Stimulated activated CD8-positive, alpha-beta memory T cell treated with anti-CD3 and anti-CD28 coated beads, Interleukin-4, amount 100 ng/mL, for 1 hour (primary cell): ENCODE data around the gene MT4.

Source experiments
- DNase-seq, 2 donors: peaks; one replicate each; pipeline ENCODE4 v3.0.0-alpha.2; 2020; ENCODE audit warnings: low read depth in 2 of 2, low spot score in 1 of 2

Gene MT4

DNA sequence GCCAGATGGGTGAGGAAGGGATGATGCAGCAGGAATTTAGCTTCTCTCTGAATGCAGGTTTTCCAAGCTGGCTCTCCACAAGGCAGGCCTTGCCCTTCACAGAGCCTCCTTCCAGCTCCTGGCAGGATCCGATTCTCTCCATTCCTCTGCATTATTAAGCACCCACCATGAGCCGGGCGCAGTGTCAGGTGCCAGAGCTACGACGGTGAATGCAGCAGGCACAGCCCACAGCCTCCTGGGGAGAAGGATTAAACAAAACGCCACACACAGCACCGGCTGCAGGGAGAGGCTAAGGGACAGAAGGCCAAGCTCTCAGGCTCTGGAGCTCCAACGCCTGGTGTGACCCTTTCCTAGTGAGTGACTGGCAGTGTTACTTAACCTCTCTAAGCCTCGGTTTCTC is 36.5 kb downstream of the MT4 start:
- no peak for DNase-seq

GRCh38 chr16:56603589-56603988 is 38.7 kb downstream of the MT4 start:
- DNase-seq = no peak

GRCh38 chr16:56604966-56605365 is 40.1 kb downstream of the MT4 start:
- DNase-seq = no peak

GRCh38 chr16:56605475-56605874 is 40.6 kb downstream of the MT4 start:
- DNase-seq = no peak

DNA sequence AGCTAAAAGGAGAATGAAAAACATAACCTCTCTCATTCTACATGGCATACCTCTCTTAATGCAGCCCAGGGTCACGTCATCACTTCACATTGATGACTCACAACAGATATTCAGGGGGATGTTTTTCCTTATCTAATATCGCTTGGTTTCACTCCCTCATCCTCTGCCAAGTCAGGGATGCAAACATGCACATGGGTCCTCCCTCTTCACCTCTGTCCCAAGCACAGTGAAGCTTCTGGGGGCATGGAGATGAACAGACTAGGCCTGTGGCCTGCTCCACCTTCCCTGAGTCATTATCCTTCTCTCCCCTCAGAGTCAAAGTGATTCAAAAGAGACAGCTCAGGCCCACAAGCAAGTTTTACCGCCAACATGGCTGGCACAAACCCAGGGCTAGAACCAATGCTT is 41.2 kb downstream of the MT4 start:
- no peak for DNase-seq

DNA sequence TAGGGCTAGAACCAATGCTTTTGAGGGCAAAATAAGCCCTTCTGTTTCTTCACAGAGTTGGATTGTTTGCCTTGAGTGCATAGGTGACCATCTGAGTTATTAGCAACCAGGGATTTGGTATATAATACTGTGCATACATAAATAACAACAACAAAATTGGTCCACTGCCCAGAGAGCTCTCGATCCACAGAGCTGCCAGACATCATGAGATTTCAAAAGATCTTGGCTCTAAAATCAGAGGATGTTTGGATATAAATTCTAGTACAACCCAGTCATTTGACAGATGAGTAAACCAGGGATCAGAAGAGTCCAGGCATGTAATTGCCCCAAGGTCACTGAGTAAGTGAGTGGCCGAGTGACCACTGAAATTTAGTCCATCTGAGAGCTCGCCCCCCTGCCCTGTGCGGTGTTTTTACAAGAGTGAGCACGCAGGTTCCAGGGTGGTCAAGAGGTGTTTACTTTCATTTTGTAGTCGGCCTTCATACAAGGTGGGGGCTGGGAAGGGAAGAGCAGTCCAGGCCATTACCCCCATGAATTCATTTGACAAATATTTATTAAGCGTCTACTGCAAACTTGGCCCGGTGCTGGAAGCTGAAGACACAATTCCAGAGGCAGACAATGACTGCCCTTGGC is 41.7 kb downstream of the MT4 start:
- DNase-seq = no peak

DNA sequence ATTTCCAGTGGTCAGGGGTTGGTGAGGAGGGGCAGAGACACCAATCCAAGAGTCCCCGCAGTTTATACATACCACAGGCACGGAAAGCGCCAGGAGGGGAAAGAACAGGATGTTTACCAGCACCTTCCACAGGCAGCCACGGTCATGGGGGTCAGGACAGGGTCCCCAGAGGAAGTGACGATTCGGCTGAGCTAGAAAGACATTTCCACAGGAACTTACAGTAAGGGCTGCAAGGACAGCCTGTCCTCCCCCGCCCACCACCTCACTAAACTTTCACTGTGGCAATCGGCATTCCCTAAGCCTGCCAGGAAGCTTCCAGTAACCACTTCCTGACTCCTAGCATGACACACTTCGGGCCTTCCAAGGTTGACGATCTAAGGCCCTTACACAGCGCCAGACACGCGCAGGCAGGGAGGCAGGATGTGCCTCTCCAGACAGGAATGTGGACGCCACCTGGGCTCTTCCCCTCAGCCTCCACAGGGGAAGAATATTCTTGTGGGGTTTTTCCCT is 42.3 kb downstream of the MT4 start:
- DNase-seq = no peak

GRCh38 chr16:56607675-56608042 is 42.8 kb downstream of the MT4 start:
- no peak for DNase-seq

DNA sequence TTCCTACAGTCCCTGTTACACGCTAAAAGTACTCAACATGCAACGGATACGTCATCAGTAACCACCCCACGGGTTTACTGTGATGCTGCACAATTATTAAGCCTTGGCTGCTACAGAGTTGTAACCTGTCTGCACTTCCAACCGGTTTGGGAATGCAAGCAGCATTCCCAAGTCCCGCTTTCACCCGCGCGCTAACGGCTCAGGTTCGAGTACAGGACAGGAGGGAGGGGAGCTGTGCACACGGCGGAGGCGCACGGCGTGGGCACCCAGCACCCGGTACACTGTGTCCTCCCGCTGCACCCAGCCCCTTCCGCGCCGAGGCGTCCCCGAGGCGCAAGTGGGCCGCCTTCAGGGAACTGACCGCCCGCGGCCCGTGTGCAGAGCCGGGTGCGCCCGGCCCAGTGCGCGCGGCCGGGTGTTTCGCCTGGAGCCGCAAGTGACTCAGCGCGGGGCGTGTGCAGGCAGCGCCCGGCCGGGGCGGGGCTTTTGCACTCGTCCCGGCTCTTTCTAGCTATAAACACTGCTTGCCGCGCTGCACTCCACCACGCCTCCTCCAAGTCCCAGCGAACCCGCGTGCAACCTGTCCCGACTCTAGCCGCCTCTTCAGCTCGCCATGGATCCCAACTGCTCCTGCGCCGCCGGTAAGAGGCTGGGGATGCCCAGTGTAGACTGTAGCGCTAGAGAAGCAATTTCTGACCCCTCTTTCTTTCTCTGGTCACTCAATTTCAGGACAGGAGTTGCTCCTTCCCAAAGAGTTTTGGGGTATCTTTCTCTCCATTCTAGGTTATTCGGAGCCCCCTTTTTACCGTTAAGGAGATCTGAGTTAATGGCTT is 43.4 kb downstream of the MT4 start, which contains the start of gene MT2A:
MT2A (plus strand) TSS at position 542 of the 833 bp plus-strand sequence; CDS start at position 614, 72 bp downstream.
- DNase-seq = peak; percentile 56 to 77

GRCh38 chr16:56608876-56609462 is 44.1 kb downstream of the MT4 start:
- no peak for DNase-seq

GRCh38 chr16:56609463-56609921 is 44.6 kb downstream of the MT4 start:
- DNase-seq = peak; percentile 31 to 37

DNA sequence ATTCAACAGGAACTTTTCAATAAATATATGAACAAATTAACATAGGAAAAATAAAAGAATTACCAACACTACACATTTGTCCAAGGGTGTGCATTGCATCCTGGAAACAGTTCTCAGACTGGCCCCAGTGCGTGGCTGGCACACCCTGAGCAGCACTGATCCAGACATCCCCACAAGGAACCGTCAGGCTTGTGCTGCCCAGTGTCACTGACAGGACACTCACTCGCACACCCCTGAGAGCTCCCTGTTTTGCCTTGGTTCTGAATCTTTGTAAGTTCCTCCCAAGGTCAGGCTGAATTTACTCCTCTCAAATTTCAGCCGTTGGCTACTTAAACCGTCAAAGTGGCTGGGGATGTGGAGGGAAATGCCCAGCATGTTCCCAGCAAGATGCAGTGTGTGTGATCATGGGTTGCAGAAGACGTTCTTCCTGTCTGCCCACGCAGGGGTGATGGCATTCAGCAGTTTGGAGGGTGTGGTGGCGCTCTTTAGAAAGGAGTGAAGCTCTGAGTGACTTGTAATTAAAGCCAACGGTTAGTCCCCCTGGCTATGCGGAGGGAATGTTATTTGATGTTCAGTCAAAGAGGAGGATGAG is 45.2 kb downstream of the MT4 start:
- DNase-seq = peak in 1 of 2 donors; percentile 46

DNA sequence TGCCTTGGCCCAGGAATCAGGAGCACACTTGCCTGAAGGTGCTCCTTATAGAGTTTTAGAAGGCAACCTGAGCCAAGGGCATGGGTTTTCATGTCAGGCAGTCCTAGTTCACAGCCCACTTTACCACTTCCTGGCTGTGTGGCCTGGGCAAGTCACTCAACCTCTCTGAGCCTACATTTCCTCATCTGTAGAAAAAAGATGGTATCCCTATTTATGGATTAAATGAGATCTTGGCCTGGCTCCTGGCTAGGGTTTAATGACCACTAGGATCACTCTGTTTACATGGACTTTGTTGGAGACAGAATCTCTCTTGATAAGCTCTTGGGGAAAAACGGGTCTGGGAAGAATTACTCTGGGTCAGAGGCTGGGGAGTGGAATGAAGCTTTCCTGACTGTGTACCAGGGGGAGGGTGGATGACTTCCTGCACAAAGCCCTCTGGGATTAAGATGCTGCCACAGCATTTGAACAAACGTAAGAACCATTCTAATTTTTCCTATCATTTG is 45.8 kb downstream of the MT4 start:
- DNase-seq = no peak

DNA sequence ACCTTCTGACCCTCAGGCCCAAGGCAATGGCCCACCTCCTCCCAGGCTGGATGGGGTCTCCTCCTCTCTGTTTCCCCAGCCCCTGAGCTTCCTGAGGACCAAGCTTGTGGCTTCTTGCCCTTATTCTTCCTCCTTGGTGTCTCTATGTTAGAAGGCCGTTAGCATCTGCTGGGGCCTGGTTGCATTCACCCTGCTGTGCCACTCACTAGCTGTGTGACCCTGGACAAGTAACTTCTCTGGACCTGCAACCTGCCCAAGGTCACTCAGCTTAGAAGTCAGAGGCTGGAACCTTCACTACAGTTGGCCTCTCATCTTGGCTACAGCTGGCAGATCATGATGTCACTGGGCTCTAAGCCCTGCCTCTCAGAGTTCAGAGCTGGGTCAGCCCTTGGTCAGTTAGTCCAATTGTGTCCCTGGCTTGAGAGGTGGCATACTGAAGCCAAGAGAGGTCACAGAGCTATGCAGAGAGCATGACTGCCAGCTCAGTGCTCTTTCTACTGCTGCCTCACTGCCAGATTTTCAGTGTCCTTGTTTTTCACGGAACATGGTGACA is 46.5 kb downstream of the MT4 start:
- no peak for DNase-seq

DNA sequence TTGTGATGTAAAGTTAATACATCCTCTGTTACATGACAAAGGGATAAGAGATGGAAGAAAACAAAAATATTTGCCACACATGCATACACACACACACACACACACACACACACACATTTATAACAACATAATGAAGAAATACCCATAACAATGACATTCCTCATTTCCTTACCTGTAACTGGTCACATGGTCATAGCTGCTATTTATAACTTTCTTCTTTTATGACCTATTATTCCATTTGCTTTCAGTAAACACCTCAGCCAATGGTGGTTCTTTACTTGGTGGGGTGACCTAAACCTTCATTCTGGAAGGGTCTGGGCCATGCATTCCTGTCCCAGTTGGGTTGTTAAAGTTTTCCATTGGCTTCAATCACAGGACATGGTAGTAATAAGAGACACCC is 48.8 kb downstream of the MT4 start:
- DNase-seq = no peak

DNA sequence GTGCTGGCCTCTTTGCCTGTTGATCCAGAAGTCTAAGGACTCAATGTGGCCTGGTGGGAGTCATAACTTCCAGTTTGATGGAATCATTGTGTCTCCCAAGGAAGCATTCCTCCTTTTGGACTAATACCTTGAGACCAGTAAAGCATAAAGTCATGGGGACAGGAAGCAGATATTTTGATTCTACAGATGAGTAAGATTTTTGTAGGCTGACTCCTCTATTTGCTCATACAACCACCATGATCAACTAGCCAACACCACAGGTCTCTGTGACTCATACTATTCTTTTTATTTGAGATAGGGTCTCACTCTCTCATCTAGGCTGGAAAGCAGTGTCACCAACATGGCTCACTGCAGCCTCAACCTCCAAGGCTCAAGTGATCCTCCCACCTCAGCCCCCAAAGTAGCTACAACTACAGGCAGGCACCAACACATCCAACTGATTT is 49.7 kb downstream of the MT4 start:
- DNase-seq = no peak

DNA sequence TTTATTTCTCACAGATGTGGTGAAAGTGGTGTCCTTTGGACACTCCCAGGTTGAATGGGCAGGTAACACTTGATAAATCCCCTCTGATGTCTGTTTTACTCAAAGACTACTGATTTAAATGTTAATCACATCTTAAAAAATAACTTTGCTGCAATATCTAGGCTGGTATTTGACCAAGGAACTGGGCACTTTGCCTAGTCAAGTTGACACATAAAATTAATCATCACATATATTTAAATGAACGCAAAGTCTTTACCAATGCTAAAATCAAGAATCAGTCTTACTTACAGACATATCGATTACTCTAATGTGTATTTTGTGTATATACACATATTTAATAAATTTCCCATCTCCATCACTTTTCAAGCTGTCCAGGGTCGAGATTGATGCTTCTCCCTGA is 50.5 kb downstream of the MT4 start:
- DNase-seq = no peak

DNA sequence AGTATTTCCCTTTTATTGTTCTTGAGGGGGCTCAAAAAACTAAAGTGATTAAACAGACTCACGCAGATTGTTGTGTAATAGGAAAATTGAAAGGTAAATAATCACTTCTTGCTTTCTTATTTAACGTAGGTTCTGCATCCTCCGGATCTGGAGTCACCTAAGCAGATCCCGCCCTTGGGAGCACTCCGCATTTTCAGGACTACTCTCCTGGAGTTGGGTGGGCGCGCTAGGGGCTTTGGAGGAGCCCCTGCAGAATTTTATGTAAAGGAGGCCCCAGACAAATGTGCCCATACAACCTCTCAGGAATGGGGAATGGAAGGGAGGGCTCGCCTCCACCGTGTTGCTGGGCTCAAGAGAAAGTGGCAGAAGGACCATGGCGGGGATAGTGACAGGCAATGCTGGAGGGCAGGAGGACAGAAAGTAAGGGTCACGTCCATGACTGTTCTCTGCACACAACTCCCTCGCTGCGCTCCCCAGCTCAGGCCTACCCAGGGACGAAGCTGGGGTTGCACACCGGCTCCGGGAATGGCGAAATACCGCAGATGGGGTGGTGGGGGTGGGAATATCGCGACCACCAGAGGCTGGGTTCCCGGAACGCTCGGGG is 51.8 kb downstream of the MT4 start:
- no peak for DNase-seq

DNA sequence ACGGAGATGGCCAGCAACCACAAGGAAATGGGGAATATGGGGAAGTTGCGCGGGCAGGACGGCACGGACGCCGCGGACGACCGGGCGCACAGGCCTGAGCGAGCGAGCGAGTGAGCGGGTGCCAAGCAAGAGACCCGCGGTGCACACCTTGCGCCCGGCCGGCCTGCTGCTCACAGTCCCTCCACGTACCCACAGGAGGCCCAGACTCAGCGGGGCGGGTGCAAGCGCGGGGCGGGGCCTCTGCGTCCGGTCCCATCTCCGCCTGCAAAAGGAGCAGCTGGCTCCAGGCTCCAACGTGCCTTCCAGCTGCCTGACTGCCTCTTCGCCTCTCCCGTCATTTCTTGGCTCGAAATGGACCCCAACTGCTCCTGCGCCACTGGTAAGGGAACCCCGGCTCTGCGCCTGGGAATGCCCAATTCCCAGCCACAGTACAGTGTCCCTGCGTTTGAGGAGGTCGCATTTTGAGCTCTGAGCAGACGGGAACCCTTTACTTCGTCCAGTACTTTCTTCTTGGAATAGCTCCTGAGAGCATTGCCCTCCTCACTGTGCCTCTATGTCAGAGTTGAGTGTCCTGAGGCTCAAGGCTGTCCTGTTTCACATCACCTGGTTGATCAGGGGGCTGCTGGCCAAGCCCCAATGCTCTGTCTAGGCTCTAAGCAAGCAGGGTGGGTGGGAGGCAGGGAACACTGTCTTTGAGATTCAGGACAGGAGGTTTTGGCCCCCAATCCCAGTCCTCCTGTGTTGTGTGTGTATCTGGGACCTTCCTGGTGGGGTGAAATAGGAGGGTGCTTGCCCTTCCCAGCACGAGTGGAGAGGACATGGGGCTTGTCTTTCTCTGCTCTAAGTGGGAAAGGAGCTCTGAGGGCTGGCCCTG is 52.6 kb downstream of the MT4 start:
- DNase-seq = no peak

DNA sequence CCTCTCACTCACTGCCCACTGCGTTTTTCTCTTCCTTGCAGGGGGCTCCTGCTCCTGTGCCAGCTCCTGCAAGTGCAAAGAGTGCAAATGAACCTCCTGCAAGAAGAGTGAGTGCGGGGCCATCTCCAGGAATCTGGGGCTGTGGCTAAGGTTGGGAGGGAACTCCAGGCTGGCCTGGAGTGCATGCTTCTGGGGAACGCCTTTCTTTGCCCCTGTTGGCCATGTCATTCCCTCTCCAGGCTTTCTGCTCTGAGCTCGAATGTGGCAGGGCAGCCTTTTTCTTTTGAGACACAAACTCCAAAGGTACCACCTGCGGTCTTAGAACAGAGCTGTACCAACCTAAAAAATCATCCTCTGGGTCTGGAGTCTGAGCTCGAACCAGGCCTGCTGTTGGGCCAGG is 53.3 kb downstream of the MT4 start:
- no peak for DNase-seq
